ENCODE results near the gene TMA7B.

TMA7B gene

GRCh38 chr22:39925909-39926679, 34.1 kb upstream of the TMA7B start:
- no peak overlapping the region for H3K4me3 Mint-ChIP-seq
- H3K27ac Mint-ChIP-seq = no peak overlapping the region
- peak; percentile 9 for ATAC-seq
- H3K4me1 Mint-ChIP-seq = peaks cover 52% of the 10 kb centered on the region
- DNase-seq = no peak
- H3K27me3 Mint-ChIP-seq = no peaks in the 10 kb centered on the region
- peaks cover 15% of the 10 kb centered on the region for H3K36me3 Mint-ChIP-seq (ENCODE audit: low read depth)
- no peaks in the 10 kb centered on the region for H3K9me3 Mint-ChIP-seq

GRCh38 chr22:39926753-39927152, 33.4 kb upstream of the TMA7B start:
- DNase-seq (no peak), ATAC-seq (no peak)
- Mint-ChIP-seq H3K4me1 (peaks cover 46% of the 10 kb centered on the region), H3K27ac (no peak overlapping the region), H3K27me3 (no peaks in the 10 kb centered on the region), H3K4me3 (no peak overlapping the region), H3K9me3 (no peaks in the 10 kb centered on the region), H3K36me3 (ENCODE audit: low read depth) (peaks cover 15% of the 10 kb centered on the region)

- Mint-ChIP-seq H3K27ac (no peak overlapping the region), H3K27me3 (no peaks in the 10 kb centered on the region)
These were observed 32.7 kb upstream of the TMA7B start for GRCh38 chr22:39927544-39927943.

GRCh38 chr22:39928536-39929520, 31.4 kb upstream of the TMA7B start:
- no peak for DNase-seq
- H3K27me3 Mint-ChIP-seq = no peaks in the 10 kb centered on the region
- no peak overlapping the region for H3K4me3 Mint-ChIP-seq
- peaks cover 41% of the 10 kb centered on the region for H3K4me1 Mint-ChIP-seq
- ATAC-seq = peak; percentile 23
- H3K36me3 Mint-ChIP-seq (ENCODE audit: low read depth) = peaks cover 15% of the 10 kb centered on the region
- no peaks in the 10 kb centered on the region for H3K9me3 Mint-ChIP-seq
- H3K27ac Mint-ChIP-seq = no peak overlapping the region

More at GRCh38 chr22:39927544-39927943, 32.7 kb upstream of the TMA7B start:
- peaks cover 40% of the 10 kb centered on the region for H3K4me1 Mint-ChIP-seq
- H3K4me3 Mint-ChIP-seq = no peak overlapping the region
- ATAC-seq (no peak), DNase-seq (no peak)
- peaks cover 15% of the 10 kb centered on the region for H3K36me3 Mint-ChIP-seq (ENCODE audit: low read depth)
- no peaks in the 10 kb centered on the region for H3K9me3 Mint-ChIP-seq

- DNase-seq = no peak
These were observed 28.9 kb upstream of the TMA7B start for GRCh38 chr22:39931251-39931650.

GRCh38 chr22:39932166-39932565, 28.0 kb upstream of the TMA7B start:
- Mint-ChIP-seq H3K4me1 (peaks cover 47% of the 10 kb centered on the region), H3K4me3 (no peak overlapping the region), H3K9me3 (no peaks in the 10 kb centered on the region), H3K27ac (no peak overlapping the region), H3K36me3 (ENCODE audit: low read depth) (peaks cover 13% of the 10 kb centered on the region), H3K27me3 (no peaks in the 10 kb centered on the region)
- DNase-seq (no peak), ATAC-seq (no peak)

More at GRCh38 chr22:39931251-39931650, 28.9 kb upstream of the TMA7B start:
- Mint-ChIP-seq H3K4me3 (no peak overlapping the region), H3K4me1 (peaks cover 41% of the 10 kb centered on the region), H3K9me3 (no peaks in the 10 kb centered on the region), H3K27me3 (no peaks in the 10 kb centered on the region), H3K27ac (no peak overlapping the region), H3K36me3 (ENCODE audit: low read depth) (peaks cover 15% of the 10 kb centered on the region)
- peak; percentile 56 for ATAC-seq

GRCh38 chr22:39932918-39933649, 27.1 kb upstream of the TMA7B start:
- Mint-ChIP-seq H3K27ac (peak overlapping the region; percentile 91), H3K9me3 (no peaks in the 10 kb centered on the region), H3K4me3 (peak overlapping the region; percentile 81), H3K36me3 (ENCODE audit: low read depth) (peaks cover 5% of the 10 kb centered on the region), H3K4me1 (peaks cover 56% of the 10 kb centered on the region), H3K27me3 (no peaks in the 10 kb centered on the region)
- DNase-seq (peak; percentile 76), ATAC-seq (peak; percentile 34)

GRCh38 chr22:39933741-39934140, 26.5 kb upstream of the TMA7B start:
- Mint-ChIP-seq H3K36me3 (ENCODE audit: low read depth) (peaks cover 3% of the 10 kb centered on the region), H3K27ac (peak overlapping the region; percentile 91), H3K27me3 (no peaks in the 10 kb centered on the region), H3K4me1 (peaks cover 63% of the 10 kb centered on the region), H3K9me3 (no peaks in the 10 kb centered on the region), H3K4me3 (peak overlapping the region; percentile 81)
- DNase-seq (no peak), ATAC-seq (peak; percentile 13)

- H3K27ac Mint-ChIP-seq = peak overlapping the region; percentile 91
- H3K27me3 Mint-ChIP-seq = no peaks in the 10 kb centered on the region
- H3K36me3 Mint-ChIP-seq (ENCODE audit: low read depth) = peaks cover 3% of the 10 kb centered on the region
- ATAC-seq (no peak), DNase-seq (no peak)
- no peaks in the 10 kb centered on the region for H3K9me3 Mint-ChIP-seq
- peak overlapping the region; percentile 81 for H3K4me3 Mint-ChIP-seq
- H3K4me1 Mint-ChIP-seq = peaks cover 75% of the 10 kb centered on the region
These were observed 25.1 kb upstream of the TMA7B start for GRCh38 chr22:39935116-39935515.

GRCh38 chr22:39935612-39936011, 24.6 kb upstream of the TMA7B start:
- Mint-ChIP-seq H3K4me1 (peaks cover 80% of the 10 kb centered on the region), H3K4me3 (peak overlapping the region; percentile 81), H3K36me3 (ENCODE audit: low read depth) (peaks cover 3% of the 10 kb centered on the region), H3K27ac (peak overlapping the region; percentile 91), H3K9me3 (no peaks in the 10 kb centered on the region), H3K27me3 (no peaks in the 10 kb centered on the region)
- DNase-seq (no peak), ATAC-seq (no peak)

GRCh38 chr22:39936523-39937145, 23.6 kb upstream of the TMA7B start:
- no peak for DNase-seq
- Mint-ChIP-seq H3K9me3 (no peaks in the 10 kb centered on the region), H3K4me3 (peak overlapping the region; percentile 81), H3K36me3 (ENCODE audit: low read depth) (peaks cover 3% of the 10 kb centered on the region), H3K27me3 (no peaks in the 10 kb centered on the region), H3K4me1 (peaks cover 90% of the 10 kb centered on the region), H3K27ac (peak overlapping the region; percentile 91)
- ATAC-seq = no peak

- ATAC-seq = no peak
- Mint-ChIP-seq H3K9me3 (no peaks in the 10 kb centered on the region), H3K4me3 (peak overlapping the region; percentile 81), H3K27me3 (no peaks in the 10 kb centered on the region), H3K27ac (peak overlapping the region; percentile 91), H3K36me3 (ENCODE audit: low read depth) (peaks cover 3% of the 10 kb centered on the region), H3K4me1 (peaks cover 98% of the 10 kb centered on the region)
- no peak for DNase-seq
These were observed 22.3 kb upstream of the TMA7B start for GRCh38 chr22:39937906-39938305.

- peak overlapping the region; percentile 81 for H3K4me3 Mint-ChIP-seq
- H3K27me3 Mint-ChIP-seq = no peaks in the 10 kb centered on the region
- peaks cover 98% of the 10 kb centered on the region for H3K4me1 Mint-ChIP-seq
- H3K9me3 Mint-ChIP-seq = no peaks in the 10 kb centered on the region
- peaks cover 3% of the 10 kb centered on the region for H3K36me3 Mint-ChIP-seq (ENCODE audit: low read depth)
- DNase-seq (no peak), ATAC-seq (peak; percentile 58)
- H3K27ac Mint-ChIP-seq = peak overlapping the region; percentile 91
These were observed 21.6 kb upstream of the TMA7B start for GRCh38 chr22:39938509-39939111.

Data from activated naive CD8-positive, alpha-beta T cell treated with anti-CD3 and anti-CD28 coated beads, Interleukin-2, amount 50 U/mL, for 24 hours (primary cell).